HepG2 (cell line): ENCODE results near the gene INTS12. TPM values are rescaled to one million over a fixed set of nuclear protein-coding genes. Genes with fewer than 3 reads are reported as not detected.

ENCODE experiments used
- BCL6 ChIP-seq: IDR thresholded peaks from 2 replicates; pipeline ENCODE4 v1.6.1; 2016; ENCODE audit warnings: missing genetic modification reagents, missing compliant biosample characterization
- DR1 ChIP-seq: sonication (generic); formaldehyde crosslinking; IDR thresholded peaks from 2 replicates; pipeline ENCODE4 v1.8.0; 2021; ENCODE audit warnings: mild to moderate bottlenecking, missing genetic modification reagents, inconsistent platforms
- GATAD2A ChIP-seq: IDR thresholded peaks from 2 replicates; pipeline ENCODE4 v1.6.1; 2016
- JDP2 ChIP-seq: sonication (generic); formaldehyde crosslinking; IDR thresholded peaks from 2 replicates; pipeline ENCODE4 v1.8.1; 2022; ENCODE audit warnings: missing genetic modification reagents, borderline replicate concordance
- MEIS1 ChIP-seq: sonication (generic); formaldehyde crosslinking; IDR thresholded peaks from 2 replicates; pipeline ENCODE4 v1.9.0; 2021; ENCODE audit warnings: mild to moderate bottlenecking, missing genetic modification reagents, moderate library complexity, borderline replicate concordance
- MYC ChIP-seq: sonication (generic); formaldehyde crosslinking; IDR thresholded peaks from 2 replicates; pipeline ENCODE4 v1.9.0; 2021; ENCODE audit warnings: missing genetic modification reagents, borderline replicate concordance
- NR1H2 ChIP-seq: sonication (generic); formaldehyde crosslinking; IDR thresholded peaks from 2 replicates; pipeline ENCODE4 v1.8.1; 2022; ENCODE audit warnings: low read depth, missing genetic modification reagents, borderline replicate concordance
- ZFP41 ChIP-seq: sonication (generic); formaldehyde crosslinking; IDR thresholded peaks from 2 replicates; pipeline ENCODE4 v1.4.0; 2020; ENCODE audit warnings: mild to moderate bottlenecking, missing genetic modification reagents, borderline replicate concordance
- ZNF354B ChIP-seq: sonication (generic); formaldehyde crosslinking; IDR thresholded peaks from 2 replicates; pipeline ENCODE4 v1.8.0; 2022; ENCODE audit warnings: mild to moderate bottlenecking, missing genetic modification reagents
- ZNF432 ChIP-seq: sonication (generic); formaldehyde crosslinking; IDR thresholded peaks from 2 replicates; pipeline ENCODE4 v1.5.0; 2020; ENCODE audit warnings: missing genetic modification reagents, mild to moderate bottlenecking, borderline replicate concordance
- ZNF510 ChIP-seq: sonication (generic); formaldehyde crosslinking; IDR thresholded peaks from 2 replicates; pipeline ENCODE4 v1.4.0; 2020; ENCODE audit warnings: low read depth, mild to moderate bottlenecking, missing genetic modification reagents
- ZNF703 ChIP-seq: sonication (generic); formaldehyde crosslinking; IDR thresholded peaks from 2 replicates; pipeline ENCODE4 v1.5.1; 2020; ENCODE audit warnings: missing genetic modification reagents, mild to moderate bottlenecking, moderate library complexity, borderline replicate concordance
- ZNF766 ChIP-seq: sonication (generic); formaldehyde crosslinking; IDR thresholded peaks from 2 replicates; pipeline ENCODE4 v1.5.0; 2020; ENCODE audit warnings: missing genetic modification reagents, borderline replicate concordance
- ZNF777 ChIP-seq: sonication (generic); formaldehyde crosslinking; IDR thresholded peaks from 2 replicates; pipeline ENCODE4 v1.4.0; 2020; ENCODE audit warnings: missing genetic modification reagents
- ZNF792 ChIP-seq: IDR thresholded peaks from 2 replicates; pipeline ENCODE4 v1.6.1; 2016
- ZSCAN12 ChIP-seq: sonication (generic); formaldehyde crosslinking; IDR thresholded peaks from 2 replicates; pipeline ENCODE4 v1.9.0; 2021; ENCODE audit warnings: mild to moderate bottlenecking, missing genetic modification reagents
- ZSCAN9 ChIP-seq: IDR thresholded peaks from 2 replicates; pipeline ENCODE4 v1.6.1; 2016; ENCODE audit warnings: borderline replicate concordance
- polyA plus RNA-seq, 8 experiments: library from polyadenylated mRNA; depleted of rRNA in 3 of 8; stranded (reverse) in 7 of 8; unstranded in 1 of 8; fragments of >200 nt; fragmentation: Illumina TruSeq in 4 of 8; extraction: Trizol in 4 of 8; gene quantifications; 2 replicates each; pipeline versions ENCODE4 v1.2.1 to v1.2.3, GENCODE V29; 2011 to 2016; ENCODE audit warnings: low read depth in 4 of 8, missing spikeins in 1 of 8, mixed read lengths in 1 of 8; ENCODE audit not compliant: insufficient read depth in 1 of 8
- total RNA-seq, 5 experiments: library from RNA; depleted of rRNA; stranded (reverse); fragments of >200 nt; fragmentation: Illumina TruSeq; extraction: Trizol; gene quantifications; 2 replicates each; pipeline ENCODE4 v1.2.3, GENCODE V29; 2016; ENCODE audit warnings: low read depth in 1 of 5
- TF ChIP-seq, protein P1 (sequence below): sonication (generic); formaldehyde crosslinking; IDR thresholded peaks from 2 replicates; pipeline ENCODE4 v1.8.0; 2022; ENCODE audit warnings: mild to moderate bottlenecking, missing genetic modification reagents
- TF ChIP-seq, protein P2 (sequence below): sonication (generic); formaldehyde crosslinking; IDR thresholded peaks from 2 replicates; pipeline ENCODE4 v1.8.1; 2023; ENCODE audit warnings: missing genetic modification reagents, mild to moderate bottlenecking, borderline replicate concordance
- TF ChIP-seq, protein P3 (sequence below): sonication (generic); formaldehyde crosslinking; IDR thresholded peaks from 2 replicates; pipeline ENCODE4 v1.5.0; 2020; ENCODE audit warnings: missing genetic modification reagents
- TF ChIP-seq, protein P4 (sequence below): sonication (generic); formaldehyde crosslinking; IDR thresholded peaks from 2 replicates; pipeline ENCODE4 v1.4.0; 2020; ENCODE audit warnings: missing genetic modification reagents
- TF ChIP-seq, protein P5 (sequence below): sonication (generic); formaldehyde crosslinking; IDR thresholded peaks from 2 replicates; pipeline ENCODE4 v1.4.0; 2020; ENCODE audit warnings: missing genetic modification reagents
- TF ChIP-seq, protein P6 (sequence below): sonication (generic); formaldehyde crosslinking; conservative IDR thresholded peaks from 2 replicates; pipeline ENCODE4 v1.5.0; 2020; ENCODE audit warnings: missing genetic modification reagents

INTS12 gene
- total and polyA plus RNA-seq, 2 of the 13 experiments (the other 11 are each of a cell fraction or from before 2014, with no cell fraction given), result 20.2 to 21.1 TPM

DNA sequence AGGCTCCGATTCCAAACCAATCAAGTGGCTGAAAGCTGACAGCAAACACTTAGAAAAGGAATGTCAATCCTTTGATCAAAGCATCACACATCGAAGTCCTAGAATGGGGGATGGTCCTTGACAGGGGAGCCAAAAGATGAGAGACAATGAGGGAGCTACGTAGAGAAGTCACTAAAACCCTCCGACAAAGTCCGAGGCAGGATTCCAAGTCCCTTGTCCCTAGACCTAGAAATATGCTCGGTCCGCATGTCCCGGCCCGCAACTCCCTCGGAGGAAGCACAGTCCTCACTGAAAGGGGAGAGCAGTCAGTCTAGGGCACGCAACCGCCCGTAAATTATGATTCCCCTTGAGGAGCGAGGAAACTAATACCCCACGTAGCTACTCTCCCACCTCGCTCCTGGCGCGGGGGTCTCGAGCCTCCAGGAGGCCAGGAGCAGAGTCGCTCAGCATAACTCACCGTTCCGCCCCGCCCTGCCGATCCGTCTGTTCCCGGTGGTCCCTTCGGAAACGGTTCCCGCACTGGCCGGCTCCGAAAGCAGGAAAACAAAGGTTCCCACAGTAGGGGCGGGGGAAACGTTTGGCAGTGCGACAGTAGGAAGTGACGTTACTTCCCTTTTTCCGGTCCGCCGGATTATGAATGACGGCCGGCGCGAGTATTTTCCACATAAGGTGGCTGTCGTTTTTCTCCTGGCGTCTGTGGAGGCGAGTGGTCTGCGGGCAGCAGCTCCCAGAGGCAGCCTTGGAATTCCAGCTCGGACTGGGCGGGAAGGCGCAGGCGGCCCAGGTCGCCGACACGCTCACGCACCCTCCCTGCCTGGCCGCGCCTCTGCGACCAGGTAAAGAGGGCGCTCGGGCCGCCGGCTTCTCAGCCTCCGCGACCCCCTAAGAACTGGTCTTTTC, at the start of gene INTS12, which contains the start of gene GSTCD (continued):
- TF ChIP-seq, protein P1, sequence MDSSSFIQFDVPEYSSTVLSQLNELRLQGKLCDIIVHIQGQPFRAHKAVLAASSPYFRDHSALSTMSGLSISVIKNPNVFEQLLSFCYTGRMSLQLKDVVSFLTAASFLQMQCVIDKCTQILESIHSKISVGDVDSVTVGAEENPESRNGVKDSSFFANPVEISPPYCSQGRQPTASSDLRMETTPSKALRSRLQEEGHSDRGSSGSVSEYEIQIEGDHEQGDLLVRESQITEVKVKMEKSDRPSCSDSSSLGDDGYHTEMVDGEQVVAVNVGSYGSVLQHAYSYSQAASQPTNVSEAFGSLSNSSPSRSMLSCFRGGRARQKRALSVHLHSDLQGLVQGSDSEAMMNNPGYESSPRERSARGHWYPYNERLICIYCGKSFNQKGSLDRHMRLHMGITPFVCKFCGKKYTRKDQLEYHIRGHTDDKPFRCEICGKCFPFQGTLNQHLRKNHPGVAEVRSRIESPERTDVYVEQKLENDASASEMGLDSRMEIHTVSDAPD (CRISPR knock-in tag), result peak; percentile 88
- TF ChIP-seq NR1H2, result peak; percentile 76; the same call in 1 of the 2 replicates
- peak; percentile 91; the same call in 1 of the 2 replicates for TF ChIP-seq MYC (CRISPR knock-in tag)
- no peak for TF ChIP-seq ZNF432 (CRISPR knock-in tag)
- TF ChIP-seq, protein P2, sequence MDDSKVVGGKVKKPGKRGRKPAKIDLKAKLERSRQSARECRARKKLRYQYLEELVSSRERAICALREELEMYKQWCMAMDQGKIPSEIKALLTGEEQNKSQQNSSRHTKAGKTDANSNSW, result no peak
- TF ChIP-seq ZNF510 (CRISPR knock-in tag), result peak; percentile 93
- peak; percentile 93 for TF ChIP-seq DR1 (CRISPR knock-in tag)
- TF ChIP-seq ZSCAN12 (CRISPR knock-in tag), result no peak
- TF ChIP-seq ZSCAN9 (CRISPR knock-in tag), result peak; percentile 93
- TF ChIP-seq ZFP41, result no peak
- peak; percentile 97 for TF ChIP-seq ZNF792 (CRISPR knock-in tag)
- no peak; the same call in 1 of the 2 replicates for TF ChIP-seq JDP2
- TF ChIP-seq ZNF777 (CRISPR knock-in tag), result 0 out of 2 replicates have a peak, but pooled peaks have one; percentile 51
- no peak; the same call in 1 of the 2 replicates for TF ChIP-seq ZNF703
- peak; percentile 86 for TF ChIP-seq MEIS1 (CRISPR knock-in tag)
- TF ChIP-seq, protein P3, sequence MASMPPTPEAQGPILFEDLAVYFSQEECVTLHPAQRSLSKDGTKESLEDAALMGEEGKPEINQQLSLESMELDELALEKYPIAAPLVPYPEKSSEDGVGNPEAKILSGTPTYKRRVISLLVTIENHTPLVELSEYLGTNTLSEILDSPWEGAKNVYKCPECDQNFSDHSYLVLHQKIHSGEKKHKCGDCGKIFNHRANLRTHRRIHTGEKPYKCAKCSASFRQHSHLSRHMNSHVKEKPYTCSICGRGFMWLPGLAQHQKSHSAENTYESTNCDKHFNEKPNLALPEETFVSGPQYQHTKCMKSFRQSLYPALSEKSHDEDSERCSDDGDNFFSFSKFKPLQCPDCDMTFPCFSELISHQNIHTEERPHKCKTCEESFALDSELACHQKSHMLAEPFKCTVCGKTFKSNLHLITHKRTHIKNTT (CRISPR knock-in tag), result no peak
- peak; percentile 94; the same call in 1 of the 2 replicates for TF ChIP-seq ZNF354B (CRISPR knock-in tag)
- TF ChIP-seq, protein P4, sequence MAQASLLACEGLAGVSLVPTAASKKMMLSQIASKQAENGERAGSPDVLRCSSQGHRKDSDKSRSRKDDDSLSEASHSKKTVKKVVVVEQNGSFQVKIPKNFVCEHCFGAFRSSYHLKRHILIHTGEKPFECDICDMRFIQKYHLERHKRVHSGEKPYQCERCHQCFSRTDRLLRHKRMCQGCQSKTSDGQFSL (CRISPR knock-in tag), result no peak
- TF ChIP-seq GATAD2A, result peak; percentile 95
- TF ChIP-seq BCL6 (CRISPR knock-in tag), result peak; percentile 79
- TF ChIP-seq, protein P5, sequence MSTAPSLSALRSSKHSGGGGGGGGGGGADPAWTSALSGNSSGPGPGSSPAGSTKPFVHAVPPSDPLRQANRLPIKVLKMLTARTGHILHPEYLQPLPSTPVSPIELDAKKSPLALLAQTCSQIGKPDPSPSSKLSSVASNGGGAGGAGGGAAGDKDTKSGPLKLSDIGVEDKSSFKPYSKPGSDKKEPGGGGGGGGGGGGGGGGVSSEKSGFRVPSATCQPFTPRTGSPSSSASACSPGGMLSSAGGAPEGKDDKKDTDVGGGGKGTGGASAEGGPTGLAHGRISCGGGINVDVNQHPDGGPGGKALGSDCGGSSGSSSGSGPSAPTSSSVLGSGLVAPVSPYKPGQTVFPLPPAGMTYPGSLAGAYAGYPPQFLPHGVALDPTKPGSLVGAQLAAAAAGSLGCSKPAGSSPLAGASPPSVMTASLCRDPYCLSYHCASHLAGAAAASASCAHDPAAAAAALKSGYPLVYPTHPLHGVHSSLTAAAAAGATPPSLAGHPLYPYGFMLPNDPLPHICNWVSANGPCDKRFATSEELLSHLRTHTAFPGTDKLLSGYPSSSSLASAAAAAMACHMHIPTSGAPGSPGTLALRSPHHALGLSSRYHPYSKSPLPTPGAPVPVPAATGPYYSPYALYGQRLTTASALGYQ (CRISPR knock-in tag), result peak; percentile 76; the same call in 1 of the 2 replicates
- TF ChIP-seq ZNF766 (CRISPR knock-in tag), result no peak
- TF ChIP-seq, protein P6, sequence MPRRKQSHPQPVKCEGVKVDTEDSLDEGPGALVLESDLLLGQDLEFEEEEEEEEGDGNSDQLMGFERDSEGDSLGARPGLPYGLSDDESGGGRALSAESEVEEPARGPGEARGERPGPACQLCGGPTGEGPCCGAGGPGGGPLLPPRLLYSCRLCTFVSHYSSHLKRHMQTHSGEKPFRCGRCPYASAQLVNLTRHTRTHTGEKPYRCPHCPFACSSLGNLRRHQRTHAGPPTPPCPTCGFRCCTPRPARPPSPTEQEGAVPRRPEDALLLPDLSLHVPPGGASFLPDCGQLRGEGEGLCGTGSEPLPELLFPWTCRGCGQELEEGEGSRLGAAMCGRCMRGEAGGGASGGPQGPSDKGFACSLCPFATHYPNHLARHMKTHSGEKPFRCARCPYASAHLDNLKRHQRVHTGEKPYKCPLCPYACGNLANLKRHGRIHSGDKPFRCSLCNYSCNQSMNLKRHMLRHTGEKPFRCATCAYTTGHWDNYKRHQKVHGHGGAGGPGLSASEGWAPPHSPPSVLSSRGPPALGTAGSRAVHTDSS (CRISPR knock-in tag), result no peak
